ENCODE measurements around the gene HES6. TPM values are rescaled to one million over a fixed set of nuclear protein-coding genes. Genes with fewer than 3 reads are reported as not detected.

HES6 gene
- total RNA-seq, 6 donors from 2014 or later: 5.2 to 15.8 (median 9.4) TPM

DNA sequence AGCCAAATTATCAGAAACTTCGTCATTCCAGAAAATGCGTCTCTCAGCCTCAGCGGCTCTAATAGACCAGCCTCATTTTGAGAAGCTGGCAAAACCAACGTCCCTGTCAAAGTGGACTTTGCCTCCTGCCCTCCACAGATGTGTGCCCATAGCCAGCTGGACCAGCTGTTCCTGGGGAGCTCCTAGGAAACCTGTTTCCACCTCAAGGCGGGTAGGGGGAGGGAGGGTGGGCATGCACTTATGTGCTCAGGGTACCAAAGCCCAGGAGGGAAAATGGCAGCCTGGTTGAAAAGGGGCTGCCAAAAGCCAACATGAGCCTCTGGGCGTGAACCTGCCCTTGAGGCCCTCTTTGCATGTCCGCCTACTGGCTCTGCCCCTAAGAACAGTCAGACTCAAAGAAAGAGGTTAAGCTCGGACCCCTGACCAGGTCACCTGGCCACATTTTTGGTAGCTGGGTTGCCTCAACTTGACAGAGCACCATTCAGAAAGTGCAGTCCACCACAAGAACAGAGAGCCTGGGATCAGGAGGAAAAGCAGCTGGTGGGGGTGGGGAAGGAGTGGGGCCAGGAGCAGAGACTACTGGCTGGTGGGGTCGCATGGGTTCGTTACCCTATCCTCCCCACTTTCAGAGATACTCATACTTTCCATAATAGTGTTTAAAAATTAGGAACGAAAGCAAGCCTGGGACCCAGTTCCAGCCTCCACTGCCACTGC, 45.1 kb upstream of the HES6 start:
- no peaks in the 10 kb centered on the region for H3K9me3 ChIP-seq
- H3K4me3 ChIP-seq: no peak overlapping the region
- no peaks in the 10 kb centered on the region for H3K27me3 ChIP-seq
- no peak for DNase-seq
- peak overlapping the region; percentile 89 to 91 (median 91) for H3K27ac ChIP-seq
- no peaks in the 10 kb centered on the region for H3K36me3 ChIP-seq
- ATAC-seq (ENCODE audit: low FRiP score in 2 of 2): no peak
- H3K4me1 ChIP-seq: peaks cover 49 to 81% (median 60%) of the 10 kb centered on the region in 4 donors
- TF ChIP-seq EP300 (IDR thresholded peaks at IDR 0.05): no peak
- no peak for TF ChIP-seq POLR2AphosphoS5 (IDR thresholded peaks at IDR 0.05)
- TF ChIP-seq, protein P1, sequence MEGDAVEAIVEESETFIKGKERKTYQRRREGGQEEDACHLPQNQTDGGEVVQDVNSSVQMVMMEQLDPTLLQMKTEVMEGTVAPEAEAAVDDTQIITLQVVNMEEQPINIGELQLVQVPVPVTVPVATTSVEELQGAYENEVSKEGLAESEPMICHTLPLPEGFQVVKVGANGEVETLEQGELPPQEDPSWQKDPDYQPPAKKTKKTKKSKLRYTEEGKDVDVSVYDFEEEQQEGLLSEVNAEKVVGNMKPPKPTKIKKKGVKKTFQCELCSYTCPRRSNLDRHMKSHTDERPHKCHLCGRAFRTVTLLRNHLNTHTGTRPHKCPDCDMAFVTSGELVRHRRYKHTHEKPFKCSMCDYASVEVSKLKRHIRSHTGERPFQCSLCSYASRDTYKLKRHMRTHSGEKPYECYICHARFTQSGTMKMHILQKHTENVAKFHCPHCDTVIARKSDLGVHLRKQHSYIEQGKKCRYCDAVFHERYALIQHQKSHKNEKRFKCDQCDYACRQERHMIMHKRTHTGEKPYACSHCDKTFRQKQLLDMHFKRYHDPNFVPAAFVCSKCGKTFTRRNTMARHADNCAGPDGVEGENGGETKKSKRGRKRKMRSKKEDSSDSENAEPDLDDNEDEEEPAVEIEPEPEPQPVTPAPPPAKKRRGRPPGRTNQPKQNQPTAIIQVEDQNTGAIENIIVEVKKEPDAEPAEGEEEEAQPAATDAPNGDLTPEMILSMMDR (IDR thresholded peaks at IDR 0.05): no peak
- no peak for TF ChIP-seq POLR2A (IDR thresholded peaks at IDR 0.05)
- WGBS, 2 donors: 87 to 90% methylated on average over 11 of the region's 11 CpGs

DNA sequence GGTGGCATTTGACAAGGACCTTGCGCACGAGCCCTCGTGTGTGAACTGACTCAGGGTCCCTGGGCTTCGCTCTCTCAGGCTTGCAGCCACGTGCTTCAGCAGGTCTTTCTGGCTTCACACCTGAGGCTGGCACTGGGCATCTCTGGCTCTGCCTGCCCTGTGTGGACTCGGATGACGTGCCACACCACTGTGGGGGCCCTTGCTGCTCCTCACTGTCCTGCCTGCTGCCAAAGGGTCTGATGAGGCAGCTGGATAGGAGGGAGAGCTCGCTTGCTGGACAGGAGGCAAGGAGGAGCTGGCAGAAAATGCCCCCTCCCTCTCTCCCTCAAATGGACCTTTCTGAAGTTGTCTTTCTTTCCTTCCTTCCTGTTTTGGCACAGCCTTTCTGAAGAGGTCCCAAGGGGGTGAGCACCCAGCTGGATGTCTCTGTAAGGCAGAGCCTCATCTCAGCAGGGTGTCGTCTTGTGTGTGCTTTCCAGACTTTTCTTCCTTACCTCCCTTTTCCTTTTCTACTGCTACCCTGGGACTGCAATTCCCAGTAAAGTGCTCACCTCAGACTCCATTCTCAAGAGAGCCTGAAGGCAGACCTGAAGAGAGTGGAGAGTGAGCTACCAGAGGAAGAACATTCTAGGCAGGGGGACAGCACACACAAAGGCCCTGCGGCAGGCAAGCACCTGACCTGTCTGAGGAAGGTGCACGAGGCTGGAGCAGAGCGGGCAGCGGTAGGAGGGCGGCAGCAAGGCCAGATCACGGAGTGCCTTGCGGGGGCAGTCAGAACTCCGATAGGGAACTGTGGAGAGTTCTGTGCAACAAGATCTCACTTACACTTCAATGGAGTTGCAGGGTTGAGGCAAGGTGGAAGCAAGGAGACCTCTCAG, 43.3 kb upstream of the HES6 start:
- TF ChIP-seq, protein P1 (IDR thresholded peaks at IDR 0.05): no peak
- TF ChIP-seq POLR2A (IDR thresholded peaks at IDR 0.05): no peak
- no peak for TF ChIP-seq POLR2AphosphoS5 (IDR thresholded peaks at IDR 0.05)
- TF ChIP-seq EP300 (IDR thresholded peaks at IDR 0.05): no peak
- H3K4me1 ChIP-seq: peaks cover 40 to 71% (median 51%) of the 10 kb centered on the region in 4 donors
- H3K36me3 ChIP-seq: no peaks in the 10 kb centered on the region
- no peak for ATAC-seq (ENCODE audit: low FRiP score in 2 of 2)
- DNase-seq: no peak
- H3K9me3 ChIP-seq: no peaks in the 10 kb centered on the region
- WGBS, 2 donors: 94% methylated on average over 15 to 17 of the region's 17 CpGs
- no peak overlapping the region for H3K4me3 ChIP-seq
- no peaks in the 10 kb centered on the region for H3K27me3 ChIP-seq
- peak overlapping the region in 1 of 4 donors; percentile 45 for H3K27ac ChIP-seq

DNA sequence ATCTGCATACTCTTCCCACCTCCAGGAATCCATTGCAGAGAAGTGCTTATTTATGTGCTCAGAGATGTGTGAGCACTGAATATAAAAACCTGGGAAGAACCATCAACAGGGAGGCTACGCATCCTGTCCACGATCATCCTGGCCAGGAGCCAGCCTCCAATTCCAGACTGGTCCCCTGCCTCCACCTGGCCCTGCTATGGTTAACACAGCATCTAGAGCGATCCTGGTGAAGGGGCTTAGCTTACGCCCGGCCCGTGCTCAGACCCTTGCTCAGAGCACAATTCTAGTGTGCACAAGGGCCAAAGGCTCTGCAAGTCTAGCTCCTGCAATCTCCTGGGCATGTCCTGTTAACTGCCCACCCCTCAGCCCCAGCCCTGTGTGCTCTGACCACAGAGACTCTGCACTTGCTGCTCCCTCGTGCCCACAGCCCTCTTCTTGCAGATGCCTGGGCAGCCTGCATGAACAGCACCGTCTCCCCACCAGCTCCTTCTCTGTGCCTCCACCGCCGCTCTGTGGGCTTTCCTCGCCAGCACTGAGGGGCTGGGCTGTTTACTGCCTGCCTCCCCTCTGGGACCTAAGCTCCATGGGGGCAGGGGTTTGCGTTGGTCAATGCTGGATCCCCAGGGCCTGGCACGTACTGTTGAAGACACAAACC, 42.1 kb upstream of the HES6 start:
- DNase-seq (no peak), ATAC-seq (ENCODE audit: low FRiP score in 2 of 2) (no peak)
- TF ChIP-seq, protein P1 (IDR thresholded peaks at IDR 0.05): no peak
- TF ChIP-seq POLR2A (IDR thresholded peaks at IDR 0.05) (no peak), EP300 (IDR thresholded peaks at IDR 0.05) (no peak), POLR2AphosphoS5 (IDR thresholded peaks at IDR 0.05) (no peak)
- no peak overlapping the region for H3K4me3 ChIP-seq
- H3K27ac ChIP-seq: no peak overlapping the region
- H3K4me1 ChIP-seq: peaks cover 29 to 59% (median 42%) of the 10 kb centered on the region in 4 donors
- H3K36me3 ChIP-seq: peaks cover 0 to 7% (median 3%) of the 10 kb centered on the region in 4 donors
- 88 to 89% methylated on average over 10 to 13 of the region's 13 CpGs for WGBS, 2 donors
- H3K27me3 ChIP-seq: no peaks in the 10 kb centered on the region
- no peaks in the 10 kb centered on the region for H3K9me3 ChIP-seq

DNA sequence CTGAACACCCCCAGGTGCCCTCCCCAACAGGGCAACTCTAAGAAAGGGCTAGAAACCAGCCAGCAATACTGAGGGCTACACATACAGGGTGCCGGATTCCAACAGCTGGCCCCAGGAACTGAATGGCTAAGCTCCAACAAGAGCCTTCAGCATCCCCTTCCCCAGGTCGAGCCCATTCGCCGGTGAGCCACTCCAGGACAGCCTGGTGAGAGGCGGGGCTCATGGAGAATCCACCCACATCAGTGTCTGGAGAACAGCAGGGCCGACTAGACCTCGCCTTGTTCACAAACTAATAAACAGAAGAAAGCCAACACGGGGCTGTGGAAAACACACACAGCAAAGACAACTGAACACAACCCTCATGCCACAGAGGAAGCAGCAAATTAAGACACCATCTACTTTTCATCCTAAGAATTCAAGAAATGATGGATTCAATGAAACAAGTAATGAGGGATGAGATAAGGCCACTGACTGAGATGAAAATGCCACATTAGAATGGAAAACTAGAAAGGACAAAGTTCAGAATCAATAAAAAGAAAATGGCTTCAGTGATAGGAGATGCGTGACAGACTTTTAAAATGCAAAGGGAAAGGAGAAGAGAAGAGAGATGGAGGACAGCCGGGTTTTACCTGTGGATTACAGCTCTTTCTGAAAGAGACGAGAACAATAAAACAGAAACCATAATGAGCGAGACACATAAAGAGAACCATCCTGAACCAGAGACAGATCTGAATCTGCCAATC, 40.4 kb upstream of the HES6 start:
- Histone ChIP-seq H3K4me1 (peaks cover 12 to 42% (median 28%) of the 10 kb centered on the region in 4 donors), H3K27me3 (no peaks in the 10 kb centered on the region), H3K27ac (no peak overlapping the region), H3K9me3 (no peaks in the 10 kb centered on the region), H3K4me3 (no peak overlapping the region), H3K36me3 (peaks cover 4 to 24% (median 19%) of the 10 kb centered on the region in 4 donors)
- no peak for ATAC-seq (ENCODE audit: low FRiP score in 2 of 2)
- TF ChIP-seq POLR2AphosphoS5 (IDR thresholded peaks at IDR 0.05): no peak
- no peak for TF ChIP-seq EP300 (IDR thresholded peaks at IDR 0.05)
- TF ChIP-seq POLR2A (IDR thresholded peaks at IDR 0.05): no peak
- TF ChIP-seq, protein P1 (IDR thresholded peaks at IDR 0.05): no peak
- no peak for DNase-seq
- 91 to 92% methylated on average over 10 to 12 of the region's 12 CpGs for WGBS, 2 donors

All from upper lobe of left lung (tissue), 6 donors.